A673 (cell line): Measurements from ENCODE around the gene SLC29A2. TPM values are rescaled to one million over a fixed set of nuclear protein-coding genes. Genes with fewer than 3 reads are reported as not detected.
"Not testable (repeated sequence)": the region's sequence is repeated elsewhere in the genome, so short reads cannot be mapped to it uniquely, and the experiment has no call there.

Experiments
- BruUV-seq: library from RNA; stranded (reverse); fragments of 400-500 nt; replicated peaks from 2 replicates; lab custom pipeline; 2021; lab: Mats Ljungman, UMichigan
- CTCF ChIA-PET: fragments of 300-600 bp; sonication (Branson Sonifier 250); formaldehyde crosslinking; loops from one replicate; lab custom pipeline; 2022; ENCODE audit warnings: antibody characterized with exemption; lab: Charles Lee
- POLR2A ChIA-PET: fragments of 300-600 bp; sonication (Branson Sonifier 250); formaldehyde crosslinking; loops from one replicate; lab custom pipeline; 2022; ENCODE audit warnings: antibody characterized with exemption; ENCODE audit not compliant: low non-redundant PET; lab: Charles Lee
- DNase-seq: peaks from one replicate; pipeline ENCODE4 v3.0.0-alpha.2; 2015; ENCODE audit warnings: low spot score
- H3K27ac ChIP-seq: fragments of 200-600 bp; sonication (generic); 2 replicates; pipeline ENCODE4 v1.5.1; 2016; ENCODE audit warnings: mixed run types, low read depth, mild to moderate bottlenecking, mixed read lengths, antibody characterized with exemption, low read length; ENCODE audit not compliant: poor library complexity, severe bottlenecking
- H3K27me3 ChIP-seq: fragments of 200-600 bp; sonication (generic); replicated peaks from 2 replicates; pipeline ENCODE4 v1.6.1; 2017; ENCODE audit warnings: mixed run types, low read depth, mild to moderate bottlenecking, mixed read lengths, antibody characterized with exemption, low read length; ENCODE audit not compliant: insufficient read depth, poor library complexity
- H3K36me3 ChIP-seq: fragments of 200-600 bp; sonication (generic); 2 replicates; pipeline ENCODE4 v1.6.1; 2016; ENCODE audit warnings: mixed run types, mild to moderate bottlenecking, mixed read lengths, antibody characterized with exemption, low read length; ENCODE audit not compliant: insufficient read depth, poor library complexity, severe bottlenecking
- H3K4me1 ChIP-seq: fragments of 200-600 bp; sonication (generic); 2 replicates; pipeline ENCODE4 v1.6.1; 2017; ENCODE audit warnings: mixed run types, mild to moderate bottlenecking, mixed read lengths, antibody characterized with exemption, low read length; ENCODE audit not compliant: insufficient read depth, poor library complexity, severe bottlenecking
- H3K4me3 ChIP-seq: fragments of 200-600 bp; sonication (generic); 2 replicates; pipeline ENCODE4 v1.5.1; 2016; ENCODE audit warnings: low read depth, mixed run types, mild to moderate bottlenecking, mixed read lengths, low read length; ENCODE audit not compliant: poor library complexity, severe bottlenecking
- H3K9me3 ChIP-seq: fragments of 200-600 bp; sonication (generic); 2 replicates; pipeline ENCODE4 v1.6.1; 2016; ENCODE audit warnings: mixed run types, low read depth, mild to moderate bottlenecking, mixed read lengths, antibody characterized with exemption, low read length; ENCODE audit not compliant: poor library complexity, severe bottlenecking
- CTCF ChIP-seq: fragments of 300-800, 200-600 bp; sonication (generic); conservative IDR thresholded peaks from 2 replicates; pipeline ENCODE4 v1.5.1; 2017; ENCODE audit warnings: low read depth, mild to moderate bottlenecking, antibody characterized with exemption, low read length, moderate library complexity, mixed read lengths
- EZH2 ChIP-seq: fragments of 200-600 bp; sonication (generic); IDR thresholded peaks from 2 replicates; pipeline ENCODE4 v1.6.1; 2017; ENCODE audit warnings: borderline replicate concordance, low read depth, mild to moderate bottlenecking, mixed read lengths, antibody characterized with exemption, low read length; ENCODE audit not compliant: poor library complexity, severe bottlenecking
- intact Hi-C: fragments of 100-400 bp; cut with micrococcal nuclease; formaldehyde crosslinking; loops from one replicate; pipeline ENCODE4 v1.10.0; 2022; ENCODE audit not compliant: unreplicated experiment
- total RNA-seq: library from RNA; stranded (reverse); gene quantifications from 2 replicates; pipeline ENCODE4 v1.2.3, GENCODE V29; 2021

SLC29A2 gene
- total RNA-seq, 1 experiment from 2014 or later, result 62.4 TPM

DNA sequence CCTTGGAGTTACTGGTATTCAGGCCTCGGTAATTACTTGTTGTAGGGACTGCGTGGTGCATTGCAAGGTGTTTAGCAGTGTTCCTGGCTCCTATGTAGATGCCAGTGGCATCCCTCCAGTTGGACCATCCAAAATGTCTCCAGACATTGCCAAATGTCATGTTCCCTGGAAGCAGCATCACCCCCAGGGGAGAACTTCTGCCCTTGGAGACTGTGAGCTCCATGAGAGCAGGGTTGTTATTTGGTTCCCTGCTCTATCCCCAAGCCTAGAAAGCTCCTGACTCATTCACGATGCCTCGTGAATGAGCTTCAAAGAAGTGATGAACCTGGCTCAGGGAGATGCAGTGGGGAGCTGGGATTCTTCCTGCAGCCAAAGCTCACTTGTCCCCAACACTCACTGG, 50.0 kb downstream of the SLC29A2 start:
- no peaks in the 10 kb centered on the region for H3K27me3 ChIP-seq
- peaks cover 28% of the 10 kb centered on the region for H3K4me1 ChIP-seq
- ChIA-PET POLR2A (no interaction called here), CTCF (interaction anchor here (1.5 to 2.0 kb wide), 2 partner anchors 9 to 10 kb away, joined by 4 to 12 read pairs; no protein-coding TSS in a partner anchor)
- no peak overlapping the region for H3K4me3 ChIP-seq
- TF ChIP-seq EZH2 (no peak), CTCF (no peak)
- no peaks in the 10 kb centered on the region for H3K9me3 ChIP-seq
- DNase-seq, result no peak
- no peak overlapping the region for H3K27ac ChIP-seq
- BruUV-seq, result no TSS peak
- H3K36me3 ChIP-seq, result no peaks in the 10 kb centered on the region
- intact Hi-C loops, result no loop called here

DNA sequence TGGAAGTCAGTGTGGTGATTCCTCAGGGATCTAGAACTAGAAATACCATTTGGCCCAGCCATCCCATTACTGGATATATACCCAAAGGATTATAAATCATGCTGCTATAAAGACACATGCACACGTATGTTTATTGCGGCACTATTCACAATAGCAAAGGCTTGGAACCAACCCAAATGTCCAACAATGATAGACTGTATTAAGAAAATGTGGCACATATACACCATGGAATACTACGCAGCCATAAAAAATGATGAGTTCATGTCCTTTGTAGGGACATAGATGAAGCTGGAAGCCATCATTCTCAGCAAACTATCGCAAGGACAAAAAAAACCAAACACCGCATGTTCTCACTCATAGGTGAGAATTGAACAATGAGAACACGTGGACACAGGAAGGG, 50.8 kb downstream of the SLC29A2 start:
- CTCF ChIA-PET, H3K27ac ChIP-seq, POLR2A ChIA-PET, DNase-seq, H3K4me3 ChIP-seq, intact Hi-C loops, H3K27me3 ChIP-seq, H3K36me3 ChIP-seq, BruUV-seq, H3K9me3 ChIP-seq: not testable (repeated sequence)
- peaks cover 33% of the 10 kb centered on the region for H3K4me1 ChIP-seq

DNA sequence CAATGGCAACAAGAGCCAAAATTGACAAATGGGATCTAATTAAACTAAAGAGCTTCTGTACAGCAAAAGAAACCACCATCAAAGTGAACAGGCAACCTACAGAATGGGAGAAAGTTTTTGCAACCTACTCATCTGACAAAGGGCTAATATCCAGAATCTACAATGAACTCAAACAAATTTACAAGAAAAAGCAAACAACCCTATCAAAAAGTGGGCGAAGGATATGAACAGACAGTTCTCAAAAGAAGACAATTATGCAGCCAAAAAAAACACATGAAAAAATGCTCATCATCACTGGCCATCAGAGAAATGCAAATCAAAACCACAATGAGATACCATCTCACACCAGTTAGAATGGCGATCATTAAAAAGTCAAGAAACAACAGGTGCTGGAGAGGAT, 51.3 kb downstream of the SLC29A2 start:
- H3K4me3 ChIP-seq, CTCF ChIA-PET, H3K9me3 ChIP-seq, H3K36me3 ChIP-seq, H3K27me3 ChIP-seq, intact Hi-C loops, DNase-seq, BruUV-seq, H3K27ac ChIP-seq, POLR2A ChIA-PET: not testable (repeated sequence)
- peaks cover 38% of the 10 kb centered on the region for H3K4me1 ChIP-seq

GRCh38 chr11:66318600-66318970, 53.0 kb downstream of the SLC29A2 start:
- Histone ChIP-seq H3K9me3 (no peaks in the 10 kb centered on the region), H3K36me3 (no peaks in the 10 kb centered on the region), H3K4me3 (no peak overlapping the region), H3K27me3 (no peaks in the 10 kb centered on the region), H3K27ac (peak overlapping the region; percentile 100), H3K4me1 (peaks cover 55% of the 10 kb centered on the region)
- ChIA-PET POLR2A (interaction anchor here (0.6 kb wide), 1 partner anchor 203 kb away, joined by 7 read pairs; no protein-coding TSS in a partner anchor), CTCF (no interaction called here)
- no TSS peak for BruUV-seq
- TF ChIP-seq CTCF, result no peak
- no peak for TF ChIP-seq EZH2
- no peak for DNase-seq
- intact Hi-C loops, result no loop called here
